ENCODE results near the gene SARS1. TPM values are rescaled to one million over a fixed set of nuclear protein-coding genes. Genes with fewer than 3 reads are reported as not detected.

Gene SARS1
- total and polyA plus RNA-seq, 2 of the 8 experiments (the other 6 are each of a cell fraction or from before 2014, with no cell fraction given), result 83.1 to 146 TPM

DNA sequence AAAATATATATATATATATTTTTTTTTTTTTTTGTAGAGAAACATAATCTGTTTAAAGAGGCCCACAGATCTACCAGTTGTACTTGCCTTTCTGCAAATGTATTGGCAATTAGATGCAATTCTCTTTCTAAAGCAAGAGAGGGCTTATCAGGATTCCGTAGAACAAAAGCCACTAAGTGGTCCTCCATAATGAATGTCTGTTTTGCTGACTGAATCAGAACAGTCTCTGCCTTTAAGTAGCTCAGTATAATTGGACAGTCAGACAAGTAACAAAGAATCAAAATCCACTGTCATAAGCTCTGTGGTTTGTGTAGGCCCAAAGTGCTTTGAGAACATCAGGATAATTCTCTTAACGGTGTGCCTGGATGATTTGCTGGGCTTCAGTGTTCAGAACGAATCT is 17.3 kb downstream of the SARS1 start:
- peak overlapping the region; percentile 40; the same call in 1 of the 2 replicates for H2BK12ac ChIP-seq (ENCODE audit: low read depth, low read length)
- H3K79me2 ChIP-seq (ENCODE audit: control insufficient read depth in 1 of 2, insufficient read depth in 2 of 2, low read length in 2 of 2), result peaks cover 0 to 10% of the 10 kb centered on the region in 2 experiments; a peak in 2 of 4 replicates
- no peak overlapping the region for H3K4me3 ChIP-seq (ENCODE audit: extremely low read depth in 1 of 4, insufficient read depth in 2 of 4, low read depth in 3 of 4, low read length in 4 of 4)
- DNase-seq (ENCODE audit: low read depth in 1 of 2, low spot score in 2 of 2) (no peak), FAIRE-seq (no peak)
- ChIA-PET CTCF (ENCODE audit: partially characterized antibody) (interaction anchor here (0.9 to 28.7 kb wide), 8 partner anchors 11 to 171 kb away, joined by 3 to 651 read pairs (median 4); partner anchors contain the start of genes CELSR2 and SARS1), POLR2A (ENCODE audit: partially characterized antibody) (interaction anchor here (1.4 to 15.9 kb wide), 5 partner anchors 9 to 538 kb away, joined by 3 to 252 read pairs (median 34); partner anchors contain the start of genes CELSR2 and SARS1)
- no peak overlapping the region for H2BK5ac ChIP-seq (ENCODE audit: low read depth, low read length)
- peak overlapping the region in 1 of 2 experiments; percentile 98; a peak in 1 of 4 replicates for H3K4me2 ChIP-seq (ENCODE audit: insufficient read depth in 1 of 2, low read depth in 2 of 2, low read length in 2 of 2)
- peaks cover 11 to 77% (median 33%) of the 10 kb centered on the region in 4 experiments for H3K36me3 ChIP-seq (ENCODE audit: control insufficient read depth in 2 of 4, insufficient read depth in 4 of 4, low read length in 3 of 4)
- no peak overlapping the region for H2AK5ac ChIP-seq (ENCODE audit: low read depth, low read length)
- H4K20me1 ChIP-seq (replicated peaks in 1 of 2; ENCODE audit: control insufficient read depth in 1 of 2, insufficient read depth in 2 of 2, low read length in 2 of 2), result no peaks in the 10 kb centered on the region
- H3K18ac ChIP-seq (ENCODE audit: extremely low read depth, low read length), result no peak overlapping the region; the same call in 1 of the 2 replicates
- no peak overlapping the region for H3K4ac ChIP-seq (replicated peaks; ENCODE audit: insufficient read length, low read depth, low read length)
- H3K9me3 ChIP-seq (ENCODE audit: insufficient read depth in 2 of 2, low read depth in 1 of 2, low read length in 1 of 2), result no peaks in the 10 kb centered on the region
- H3K14ac ChIP-seq (ENCODE audit: insufficient read length), result no peak overlapping the region
- H3K23ac ChIP-seq (ENCODE audit: insufficient read length), result no peak overlapping the region
- H4K5ac ChIP-seq (ENCODE audit: insufficient read length, low read depth, low read length), result no peak overlapping the region
- H2AFZ ChIP-seq (ENCODE audit: low read length), result no peak overlapping the region
- peaks cover 6 to 30% (median 14%) of the 10 kb centered on the region in 4 experiments for H3K4me1 ChIP-seq (replicated peaks in 1 of 4; ENCODE audit: control insufficient read depth in 3 of 4, insufficient read depth in 4 of 4, low read length in 3 of 4)
- no peak overlapping the region for H3K56ac ChIP-seq (replicated peaks; ENCODE audit: insufficient read length, low read depth, low read length)
- 0 out of 2 replicates have a peak overlapping the region, but pooled peaks have one; percentile 77 for H2BK20ac ChIP-seq (ENCODE audit: low read length)
- H3K27ac ChIP-seq (ENCODE audit: low read depth, low read length), result no peak overlapping the region
- H3K27me3 ChIP-seq (replicated peaks in 1 of 4; ENCODE audit: control insufficient read depth in 3 of 4, extremely low read depth in 1 of 4, insufficient read depth in 3 of 4, low read length in 3 of 4), result no peaks in the 10 kb centered on the region
- no peak overlapping the region for H3K9ac ChIP-seq (replicated peaks in 1 of 4; ENCODE audit: extremely low read depth in 1 of 4, low read depth in 3 of 4, low read length in 3 of 4)
- H2BK15ac ChIP-seq (ENCODE audit: low read length), result 0 out of 2 replicates have a peak overlapping the region, but pooled peaks have one; percentile 20
- H4K8ac ChIP-seq (ENCODE audit: extremely low read depth, insufficient read depth, low read length), result no peak overlapping the region
- 91% methylated on average over 3 of the region's 3 CpGs; no CpG with 5 or more reads in 1 of the 2 experiments for WGBS, 2 experiments (ENCODE audit: extremely low coverage in 1 of 2, insufficient coverage in 1 of 2, insufficient read length in 1 of 2, insufficient replicate concordance in 2 of 2, low coverage in 1 of 2, low lambda C conversion rate in 2 of 2, missing lambda C conversion rate in 1 of 2)
- peaks cover 4% of the 10 kb centered on the region; the same call in 1 of the 2 replicates for H3K23me2 ChIP-seq (ENCODE audit: low read depth, low read length)
- H3K79me1 ChIP-seq (ENCODE audit: low read depth, low read length), result 0 out of 2 replicates have a peak, but pooled peaks cover 2% of the 10 kb centered on the region
- H2BK120ac ChIP-seq (replicated peaks; ENCODE audit: low read depth, low read length), result no peak overlapping the region
- H4K91ac ChIP-seq (replicated peaks; ENCODE audit: insufficient read length, low read length), result no peak overlapping the region
- no peak for TF ChIP-seq CBX5 (IDR thresholded peaks at IDR 0.05; ENCODE audit: low read depth, low read length)
- TF ChIP-seq HDAC6 (IDR thresholded peaks at IDR 0.05; ENCODE audit: low read depth, low read length), result no peak
- TF ChIP-seq GABPA (IDR thresholded peaks at IDR 0.05; ENCODE audit: borderline replicate concordance, insufficient read depth, low read length), result no peak
- no peak for TF ChIP-seq CHD1 (IDR thresholded peaks at IDR 0.05; ENCODE audit: low read depth, low read length)
- TF ChIP-seq SP4 (IDR thresholded peaks at IDR 0.05; ENCODE audit: low read length), result no peak
- TF ChIP-seq BRCA1 (IDR thresholded peaks at IDR 0.05; ENCODE audit: low read depth, low read length), result no peak
- no peak for TF ChIP-seq SUZ12 (IDR thresholded peaks at IDR 0.05; ENCODE audit: low read length)
- TF ChIP-seq BACH1 (IDR thresholded peaks at IDR 0.05; ENCODE audit: low read length), result no peak
- no peak for TF ChIP-seq RBBP5 (IDR thresholded peaks at IDR 0.05; ENCODE audit: borderline replicate concordance, low read depth, low read length)
- TF ChIP-seq BCL11A (IDR thresholded peaks at IDR 0.05; ENCODE audit: low read depth in 2 of 2, low read length in 2 of 2), result no peak
- no peak for TF ChIP-seq PHF8 (conservative IDR thresholded peaks at IDR 0.05; ENCODE audit: low read depth, low read length)
- TF ChIP-seq KDM4A (IDR thresholded peaks at IDR 0.05; ENCODE audit: low read depth, low read length, severe bottlenecking), result no peak
- TF ChIP-seq EGR1 (IDR thresholded peaks at IDR 0.05; ENCODE audit: borderline replicate concordance, low read depth, low read length), result no peak
- TF ChIP-seq CEBPB (IDR thresholded peaks at IDR 0.05; ENCODE audit: low read depth, low read length), result no peak
